HG02938 (cell line): ENCODE results near the gene SCYGR1.
A peak's percentile ranks its signal among the peaks of the same experiment; 100 is the strongest.
"Not testable (repeated sequence)": the region's sequence is repeated elsewhere in the genome, so short reads cannot be mapped to it uniquely, and the experiment has no call there.

Experiments used
- ATAC-seq: cut with Tn5 transposase; IDR thresholded peaks from one replicate; pipeline ENCODE4 v1.9.1; 2021; ENCODE audit warnings: mild to moderate bottlenecking, moderate library complexity; ENCODE audit not compliant: unreplicated experiment

SCYGR1 gene, protein sequence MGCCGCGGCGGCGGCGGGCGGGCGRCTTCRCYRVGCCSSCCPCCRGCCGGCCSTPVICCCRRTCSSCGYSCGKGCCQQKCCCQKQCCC

DNA sequence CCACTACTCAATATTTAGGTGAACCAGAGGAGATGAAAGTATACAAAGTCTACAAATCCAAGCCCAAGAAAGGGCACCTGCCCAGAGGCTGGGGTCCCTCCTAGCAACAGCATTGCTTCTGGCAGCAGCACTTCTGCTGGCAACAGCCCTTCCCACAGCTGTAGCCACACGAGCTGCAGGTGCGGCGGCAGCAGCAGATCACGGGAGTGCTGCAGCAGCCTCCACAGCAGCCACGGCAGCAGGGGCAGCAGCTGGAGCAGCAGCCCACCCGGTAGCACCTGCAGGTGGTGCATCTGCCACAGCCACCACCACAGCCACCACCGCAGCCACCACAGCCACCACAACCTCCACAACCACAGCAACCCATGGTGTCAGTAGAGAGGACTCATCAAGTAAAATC, at the start of gene SCYGR1:
Gene SCYGR1, minus strand, starts transcription at position 367 of the 400 bp plus-strand sequence. Its CDS starts 0 bp downstream, at position 367.
- not testable (repeated sequence) for ATAC-seq

DNA sequence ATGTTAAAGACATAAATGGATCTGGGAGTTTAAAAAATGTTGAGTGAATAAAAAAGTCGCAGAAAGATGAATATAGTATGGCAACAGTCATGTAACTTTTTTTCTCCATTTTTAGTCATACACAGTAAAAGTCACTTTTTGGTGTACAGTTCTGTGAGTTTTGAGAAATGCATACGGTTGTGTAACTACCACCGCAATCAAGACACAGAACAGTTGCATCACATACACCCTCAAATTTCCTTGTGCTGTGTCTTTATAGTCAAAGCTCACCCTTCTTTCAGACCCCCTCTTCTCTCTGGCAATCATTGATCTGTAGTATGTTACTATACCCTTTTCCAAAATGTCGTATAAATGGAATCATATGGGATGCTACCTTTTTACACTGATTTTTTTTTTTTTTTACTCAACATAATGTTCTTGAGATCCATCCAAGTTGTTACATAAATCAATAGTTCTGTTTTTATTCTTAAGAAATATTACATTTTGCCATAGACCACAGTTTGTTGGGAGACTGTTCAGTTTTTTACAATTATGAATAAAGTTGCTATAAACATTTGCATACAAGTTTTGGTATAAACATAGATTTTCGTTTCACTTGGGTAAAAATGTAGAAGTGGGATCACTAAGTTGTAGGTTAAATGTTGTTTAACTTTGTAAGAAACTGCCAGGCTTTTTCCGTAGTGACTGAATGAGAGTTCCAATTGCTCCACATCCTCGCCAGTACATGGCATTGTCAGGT, 48.9 kb upstream of the SCYGR1 start:
- no peak for ATAC-seq

GRCh38 chr2:227433171-227433570, 45.4 kb upstream of the SCYGR1 start:
- ATAC-seq, result no peak

DNA sequence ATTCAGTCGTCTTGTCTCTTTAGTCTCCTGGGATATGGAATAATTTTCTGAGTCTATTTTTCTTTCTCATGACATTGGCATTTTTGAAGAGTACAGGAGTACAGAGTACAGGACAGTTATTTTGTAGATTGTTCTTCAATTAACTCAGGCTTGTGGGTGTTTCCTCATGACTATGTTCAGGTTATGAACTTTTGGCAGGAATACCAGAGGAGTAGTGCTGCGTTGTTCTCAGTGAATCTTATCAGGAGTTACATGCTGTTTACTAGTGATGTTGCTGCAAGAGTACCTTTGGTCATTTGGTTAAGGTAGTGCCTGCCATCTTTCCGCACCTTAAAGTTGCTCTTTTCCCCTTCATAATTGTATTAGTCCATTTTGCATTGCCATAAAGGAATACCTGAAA, 42.9 kb upstream of the SCYGR1 start:
- ATAC-seq, result no peak

DNA sequence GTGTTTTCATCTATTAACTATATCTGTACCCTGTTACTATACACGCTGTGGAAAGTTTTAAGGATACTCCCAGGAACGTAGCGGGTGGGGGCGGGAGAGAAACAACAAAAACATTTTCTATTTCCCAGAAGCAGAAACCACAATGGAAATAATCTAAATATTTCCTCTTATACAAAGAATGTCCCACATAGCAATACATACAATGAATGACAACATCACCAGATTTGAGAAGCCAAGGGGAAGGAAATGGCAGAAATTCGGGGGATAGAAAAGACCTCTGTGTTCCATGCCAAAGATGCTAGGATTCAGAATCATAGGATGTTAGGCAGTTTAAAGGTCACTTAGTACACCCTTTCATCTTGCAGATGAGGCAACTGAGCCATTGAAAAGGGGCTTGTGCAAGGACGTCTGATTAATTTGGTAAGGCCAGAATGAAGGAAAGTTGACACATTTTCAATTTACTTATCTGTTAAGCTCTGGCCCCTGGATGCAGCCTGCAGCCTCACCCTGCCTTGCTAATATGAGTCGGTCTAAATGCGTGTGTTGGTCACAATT, 41.1 kb upstream of the SCYGR1 start:
- ATAC-seq, result no peak

- no peak for ATAC-seq
Measured at GRCh38 chr2:227423656-227424499, 36.1 kb upstream of the SCYGR1 start.

DNA sequence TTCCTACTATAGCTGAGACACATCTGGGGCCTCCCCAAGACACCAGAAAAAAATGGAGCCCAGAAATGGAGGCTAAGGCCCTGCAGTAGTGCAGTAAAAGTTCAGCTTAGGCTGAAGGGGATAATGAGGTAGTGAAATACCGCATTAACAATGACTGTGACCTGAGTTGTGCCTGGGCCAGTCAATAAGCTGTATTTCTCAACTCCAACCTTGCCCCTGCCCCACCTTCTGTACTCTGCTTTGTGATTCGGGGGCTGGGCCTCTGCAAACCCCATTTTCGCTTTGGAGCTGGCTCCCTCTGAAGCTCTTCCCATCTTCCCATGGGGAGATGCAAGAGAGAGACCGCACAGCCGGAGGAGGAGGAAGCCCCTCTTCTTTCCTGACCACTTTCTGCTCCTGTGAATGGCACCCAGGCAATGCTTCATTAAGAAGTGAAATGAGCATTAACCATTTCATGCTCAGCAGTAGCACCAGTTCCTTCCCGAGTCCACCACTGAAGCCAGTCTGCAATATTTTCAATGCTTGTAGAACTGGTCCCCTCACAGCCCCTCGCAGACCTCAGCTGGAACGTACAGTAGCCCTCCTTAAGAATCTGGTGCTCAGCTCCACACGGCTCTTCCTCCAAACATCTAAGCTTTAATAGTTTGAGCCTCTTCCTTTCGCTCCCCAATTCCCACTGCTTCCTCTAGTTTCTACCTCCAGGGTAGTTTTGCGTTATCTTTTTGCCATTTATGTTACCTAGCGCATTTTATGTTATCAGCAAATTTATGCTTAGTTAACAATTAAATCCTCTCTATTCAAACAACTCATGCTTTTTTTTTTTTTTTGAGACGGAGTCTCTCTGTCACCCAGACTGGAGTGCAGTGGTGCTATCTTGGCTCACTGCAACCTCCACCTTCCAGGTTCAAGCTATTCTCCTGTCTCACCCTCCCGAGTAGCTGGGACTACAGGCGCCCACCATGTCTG, 32.6 kb upstream of the SCYGR1 start:
- no peak for ATAC-seq

DNA sequence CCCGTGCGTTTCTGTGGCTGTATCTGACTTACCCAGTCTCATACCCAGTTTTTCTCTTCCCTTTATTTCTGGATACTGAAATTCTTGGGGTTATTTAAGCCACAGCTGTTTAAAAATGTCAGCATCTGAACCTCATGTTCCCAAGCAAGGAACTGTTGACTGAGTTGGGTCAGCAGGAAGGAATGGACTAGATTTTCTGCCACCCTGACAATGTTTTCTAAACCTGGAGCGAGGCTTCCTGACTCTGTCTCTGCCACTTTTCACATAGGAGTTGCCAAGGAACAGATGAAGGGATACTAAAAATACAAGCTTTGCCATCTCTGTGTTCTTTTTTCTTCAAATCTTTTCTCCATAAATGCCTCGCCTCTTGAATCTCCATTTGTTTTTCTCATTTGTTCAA, 29.0 kb upstream of the SCYGR1 start:
- no peak for ATAC-seq

DNA sequence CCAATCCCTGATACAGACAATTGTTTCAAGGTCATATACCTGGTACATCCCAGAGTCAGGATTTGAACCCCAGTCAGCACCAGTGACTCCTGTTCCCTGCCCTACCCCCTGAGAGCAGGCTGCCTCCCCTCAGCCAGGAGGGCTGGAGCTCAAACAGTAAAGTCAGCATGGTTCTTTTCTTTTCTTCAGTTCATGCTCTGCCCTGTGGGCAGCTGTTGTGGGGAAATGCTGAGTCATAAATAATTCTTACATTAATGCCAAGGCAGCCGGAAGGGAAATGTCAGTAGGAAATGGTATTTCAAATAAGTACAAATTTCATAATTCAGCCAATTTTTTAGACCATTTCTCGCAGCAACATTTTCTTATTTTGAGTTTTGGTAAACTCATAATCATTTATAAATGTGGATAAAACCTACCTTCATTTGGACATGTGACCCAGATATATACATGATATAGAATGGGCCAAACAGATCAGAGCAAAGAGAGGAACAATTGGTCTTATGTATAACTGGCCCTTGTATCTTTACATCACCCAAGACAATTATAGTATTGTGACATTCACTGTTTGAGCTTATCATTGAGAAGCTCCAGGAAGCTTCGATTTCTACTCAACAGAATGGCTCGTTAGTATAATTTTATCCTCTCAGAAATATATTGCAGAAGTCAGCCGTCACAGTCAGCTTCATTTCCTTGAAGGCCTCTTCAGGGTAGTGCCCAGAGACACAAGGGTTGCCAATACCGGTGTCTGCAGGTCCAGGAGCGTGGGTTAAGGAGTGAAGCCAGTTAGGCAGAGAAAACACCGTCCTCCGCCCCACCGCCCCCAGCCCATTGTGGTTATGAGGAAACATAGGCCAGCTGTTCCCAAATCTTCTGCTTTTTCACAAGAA, 28.0 kb upstream of the SCYGR1 start:
- peak; percentile 48 for ATAC-seq

- no peak for ATAC-seq
Measured at GRCh38 chr2:227414846-227415245, 27.1 kb upstream of the SCYGR1 start.

GRCh38 chr2:227413371-227413770, 25.6 kb upstream of the SCYGR1 start:
- ATAC-seq, result no peak

DNA sequence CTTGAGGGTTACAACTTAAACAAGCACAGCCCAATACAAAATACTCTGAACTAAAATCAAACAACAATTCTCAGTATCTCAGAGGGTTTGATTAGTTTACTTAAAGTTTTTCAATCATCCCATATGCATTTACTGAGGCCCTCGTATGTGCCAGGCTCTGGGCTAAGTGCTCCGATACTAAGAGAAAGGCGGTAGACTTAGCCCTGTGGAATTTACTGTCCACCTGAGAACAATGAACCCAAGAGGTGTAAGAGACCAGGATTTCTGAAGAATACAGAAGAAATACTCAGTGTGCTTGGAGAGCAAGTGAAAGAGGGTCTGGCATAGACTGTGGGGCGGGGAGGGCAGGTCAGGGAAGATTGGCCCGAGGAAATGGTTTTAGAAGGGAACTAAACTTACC, 25.1 kb upstream of the SCYGR1 start:
- ATAC-seq, result no peak

DNA sequence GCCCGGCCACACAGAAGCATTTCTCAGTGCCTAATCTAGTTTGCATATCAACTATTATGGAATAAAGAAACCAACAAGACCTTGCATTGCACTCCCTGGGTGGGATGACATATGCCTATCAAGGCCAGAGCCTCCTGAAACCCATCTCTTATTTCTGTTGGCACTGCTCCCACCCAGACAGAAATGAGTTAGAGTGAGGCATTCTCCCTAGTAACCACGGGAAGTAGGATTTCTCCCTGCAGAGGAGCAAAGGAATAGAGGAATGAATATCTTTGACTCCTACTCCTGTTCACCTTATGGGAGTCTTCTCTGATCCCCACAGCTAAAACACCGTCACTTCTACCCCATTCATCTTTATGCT, 24.2 kb upstream of the SCYGR1 start:
- no peak for ATAC-seq

GRCh38 chr2:227411320-227411989, 23.7 kb upstream of the SCYGR1 start:
- ATAC-seq, result peak; percentile 59

DNA sequence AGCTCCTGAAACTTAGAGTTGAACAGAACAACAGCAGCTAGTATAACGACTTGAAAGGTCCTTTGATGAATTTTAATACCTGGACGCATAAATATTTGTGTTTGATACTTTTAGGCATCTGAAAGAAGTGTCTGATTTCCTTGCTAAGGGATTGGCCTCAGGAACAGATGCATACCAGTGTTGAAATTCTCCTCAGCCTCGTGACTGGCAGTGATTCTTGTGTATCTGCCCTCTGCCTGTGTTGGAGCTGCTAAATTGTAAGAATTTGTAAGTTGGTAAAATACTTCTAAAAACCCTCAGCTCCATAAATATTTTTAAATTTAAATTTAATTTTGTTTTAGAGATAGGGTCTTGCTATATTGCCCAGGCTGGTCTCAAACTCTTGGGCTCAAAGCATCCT, 22.4 kb upstream of the SCYGR1 start:
- ATAC-seq, result no peak

DNA sequence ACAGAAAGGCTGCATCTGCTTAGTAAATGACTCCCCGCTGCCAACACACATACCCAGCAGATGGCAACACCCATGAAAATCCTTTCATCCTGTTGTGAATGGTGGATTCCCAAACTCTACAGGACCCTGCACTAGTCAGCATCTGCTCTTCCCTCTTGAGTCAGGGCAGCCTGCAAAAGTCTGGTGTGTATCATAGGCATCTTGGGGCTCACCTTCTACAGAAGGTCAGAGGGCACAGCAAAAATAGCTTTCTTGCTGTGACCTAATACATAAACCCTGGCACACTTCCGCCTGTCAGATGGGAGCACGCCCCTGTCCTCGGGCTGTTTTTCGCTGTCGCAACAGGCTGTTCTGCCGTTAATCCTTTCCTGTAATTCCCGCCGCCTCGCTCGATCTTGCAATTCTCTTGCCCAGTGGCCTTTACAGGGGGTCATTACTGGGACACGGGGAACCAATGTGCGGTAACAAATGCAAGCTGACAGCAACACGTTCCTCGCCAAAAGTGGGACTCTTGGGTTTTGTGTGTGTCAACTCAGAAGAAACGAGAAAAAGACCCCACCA, 19.9 kb upstream of the SCYGR1 start:
- no peak for ATAC-seq

GRCh38 chr2:227406177-227407031, 18.7 kb upstream of the SCYGR1 start:
- ATAC-seq, result peak; percentile 40
